GM21576 (cell line): ENCODE measurements around the gene MAN1A1.

Experiments
- ATAC-seq: cut with Tn5 transposase; IDR thresholded peaks from one replicate; pipeline ENCODE4 v1.9.1; 2021; ENCODE audit warnings: mild to moderate bottlenecking, moderate library complexity; ENCODE audit not compliant: unreplicated experiment

Gene MAN1A1

DNA sequence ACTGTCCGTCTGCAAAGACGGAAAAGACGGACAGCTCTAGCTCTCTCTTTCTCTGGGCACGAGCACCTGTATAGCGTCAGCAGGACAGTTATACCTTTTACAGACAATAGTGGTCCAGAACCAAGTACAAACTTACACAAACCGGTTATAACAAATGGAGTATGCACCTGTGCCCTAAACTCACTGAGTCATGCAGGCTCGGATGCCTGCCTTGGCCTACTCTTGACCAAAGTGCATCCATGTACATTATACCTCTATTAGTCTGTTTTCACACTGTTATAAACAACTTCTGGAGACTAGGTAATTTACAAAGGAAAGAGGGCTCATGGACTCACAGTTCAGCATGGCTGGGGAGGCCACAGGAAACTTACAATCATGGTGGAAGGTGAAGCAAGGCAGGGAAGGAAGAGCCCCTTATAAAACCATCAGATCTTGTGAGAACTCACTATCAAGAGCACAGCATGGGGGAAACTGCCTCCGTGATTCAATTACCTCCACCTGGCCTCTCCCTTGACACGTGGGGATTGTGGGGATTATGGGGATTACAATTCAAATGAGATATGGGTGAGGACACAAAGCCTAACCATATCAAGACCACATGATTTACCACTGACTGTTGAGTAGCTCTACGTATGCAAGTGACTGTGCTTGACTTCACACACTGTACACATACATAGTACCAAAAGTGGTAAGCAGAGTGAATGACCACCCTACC lies 23.1 kb downstream of the MAN1A1 start:
- ATAC-seq = no peak

DNA sequence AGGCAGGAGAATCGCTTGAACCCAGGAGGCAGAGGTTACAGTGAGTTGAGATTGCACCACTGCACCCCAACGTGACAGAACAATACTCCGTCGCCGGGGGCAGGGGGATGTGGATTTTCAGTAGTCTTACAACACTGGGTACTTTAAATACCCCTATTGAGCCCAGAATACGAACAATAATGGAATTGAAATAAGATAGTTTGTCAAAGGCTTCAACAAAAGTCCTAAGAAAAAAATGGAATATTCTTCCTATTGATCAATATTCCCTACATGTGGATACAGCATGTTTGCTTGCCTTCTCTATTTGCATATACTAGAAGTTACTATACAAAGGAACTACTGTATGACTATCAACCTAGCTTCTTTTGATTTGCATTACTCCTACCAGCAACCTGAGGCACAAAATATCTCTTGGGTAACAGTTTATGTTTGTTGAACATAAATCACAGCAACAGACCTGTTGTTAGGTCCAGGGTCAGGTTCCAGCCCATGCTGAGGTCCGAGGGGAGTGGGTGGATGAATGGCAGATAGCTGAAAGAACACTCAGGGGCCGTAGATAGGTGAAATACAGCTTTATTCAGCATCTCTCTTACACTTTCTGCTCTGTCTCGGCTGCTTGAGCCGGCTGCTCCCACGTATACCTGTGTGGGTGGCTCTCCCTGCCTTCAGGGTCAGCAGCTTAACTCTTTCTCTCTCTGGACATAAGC lies 23.8 kb downstream of the MAN1A1 start:
- ATAC-seq = no peak

DNA sequence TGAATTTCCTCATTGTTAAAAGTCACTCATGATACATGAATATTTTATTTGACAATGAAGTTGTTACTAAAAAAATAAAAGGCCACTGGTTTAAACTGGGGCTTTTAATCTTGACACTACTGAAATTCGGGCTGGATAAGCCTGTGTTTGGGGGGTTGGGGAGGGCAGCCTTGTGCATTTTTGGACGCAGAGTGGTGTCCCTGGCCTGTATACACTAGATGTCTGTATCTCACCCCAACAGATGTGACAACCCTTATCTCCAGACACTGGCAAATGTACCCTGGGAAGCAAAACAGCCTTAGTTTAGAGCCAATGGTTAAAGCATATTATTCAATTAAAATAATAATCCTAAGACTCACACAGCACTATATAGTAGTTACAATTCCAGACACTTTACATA lies 24.8 kb downstream of the MAN1A1 start:
- no peak for ATAC-seq

DNA sequence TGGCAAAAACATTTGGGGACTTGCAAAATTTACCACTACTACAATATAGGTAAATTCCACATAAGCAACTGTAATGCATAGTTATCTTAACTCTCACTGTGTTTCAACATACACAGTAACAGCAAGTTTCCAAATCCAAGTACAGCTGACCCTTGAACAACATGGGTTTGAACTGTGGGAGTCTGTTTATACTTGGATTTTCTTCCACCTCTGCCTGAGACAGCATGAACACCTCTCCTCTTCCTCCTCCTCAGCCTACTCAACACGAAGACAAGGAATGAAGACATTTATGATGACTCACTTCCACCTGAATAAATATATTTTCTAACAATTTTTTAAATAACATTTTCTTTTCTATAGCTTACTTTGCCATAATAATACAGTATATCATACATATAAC lies 25.6 kb downstream of the MAN1A1 start:
- no peak for ATAC-seq

DNA sequence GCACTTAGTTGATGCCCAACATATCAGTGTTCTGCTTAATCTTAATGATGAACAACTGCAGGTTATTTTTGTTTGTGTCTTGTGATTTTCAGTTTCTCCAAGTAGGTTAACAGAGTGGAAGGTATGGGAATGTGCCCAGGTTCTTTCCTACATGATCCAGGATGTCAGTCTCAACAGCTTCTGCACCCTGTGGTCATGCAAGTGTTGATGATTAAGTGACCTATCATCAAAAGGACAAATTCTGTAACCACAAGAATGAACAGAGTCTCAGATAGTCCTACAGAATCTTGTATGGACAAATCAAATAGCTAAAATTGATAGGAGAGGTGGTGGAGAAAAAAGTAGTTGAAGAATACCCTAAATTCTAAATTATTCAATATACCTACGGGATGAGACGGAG lies 26.1 kb downstream of the MAN1A1 start:
- no peak for ATAC-seq

DNA sequence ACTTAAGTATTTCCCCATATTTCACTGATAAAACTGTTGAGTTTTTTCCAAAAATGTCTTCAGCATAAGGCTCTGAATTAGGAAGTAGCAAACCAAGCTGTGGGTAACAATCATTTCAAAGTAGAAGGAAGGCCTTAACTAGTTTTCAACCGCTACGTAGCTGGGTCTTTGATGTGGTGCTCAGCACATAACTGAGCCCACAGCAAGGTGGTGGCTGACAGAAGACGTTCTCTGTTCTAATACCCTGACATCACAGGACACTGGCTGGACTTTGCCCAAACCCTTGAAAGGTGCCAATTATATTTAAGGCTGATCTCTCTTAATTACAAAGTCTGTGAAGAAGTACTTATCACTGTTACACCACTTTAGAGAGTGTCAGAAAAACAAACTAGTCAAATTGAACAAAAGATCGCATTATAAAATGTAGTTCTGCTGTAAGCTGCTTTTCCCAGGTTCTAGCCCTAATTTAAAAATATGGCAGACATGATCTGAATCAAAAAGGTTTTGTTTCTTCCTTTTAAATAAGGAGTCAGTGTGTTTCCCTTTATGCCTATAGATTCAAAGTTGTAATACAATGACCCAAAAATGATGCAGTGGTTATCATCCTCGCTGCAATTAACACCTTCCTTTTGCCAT lies 26.7 kb downstream of the MAN1A1 start:
- ATAC-seq = no peak

DNA sequence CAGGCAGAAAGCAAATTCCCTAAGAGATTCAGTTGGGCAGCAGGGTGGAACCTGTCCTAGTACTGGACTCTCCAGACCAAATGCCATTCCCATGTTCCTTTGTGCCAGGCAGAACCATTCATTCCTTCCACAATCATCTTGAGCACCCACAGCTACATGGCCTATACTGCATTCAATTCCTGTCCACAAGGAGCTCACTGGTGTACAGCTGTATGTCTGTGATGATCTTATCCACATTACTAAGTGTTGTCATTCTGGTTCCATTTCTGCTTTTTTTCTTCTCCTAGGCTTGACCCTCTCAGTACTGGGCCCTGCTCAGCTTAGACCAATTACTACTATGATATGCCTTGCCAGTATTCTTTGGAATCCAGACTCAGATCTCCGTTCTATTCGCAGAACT lies 27.5 kb downstream of the MAN1A1 start:
- no peak for ATAC-seq

DNA sequence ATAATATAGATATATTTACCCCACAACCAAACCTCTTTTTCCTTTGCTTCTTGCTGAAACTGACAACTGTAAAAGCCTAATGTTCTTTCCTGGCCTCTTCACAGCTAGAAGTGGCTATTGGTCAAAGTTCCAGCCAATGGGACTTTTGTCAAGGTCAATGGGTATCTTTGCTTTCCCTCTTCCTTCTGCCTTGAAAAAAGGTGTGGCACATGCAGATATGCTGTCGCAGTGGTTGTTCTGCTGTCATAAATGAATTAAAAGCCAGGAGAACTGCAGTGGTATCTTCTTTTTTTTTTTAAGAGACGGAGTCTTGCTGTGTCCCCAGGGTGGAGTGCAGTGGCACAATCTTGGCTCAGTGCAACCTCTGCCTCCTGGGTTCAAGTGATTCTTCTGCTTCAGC lies 29.9 kb downstream of the MAN1A1 start:
- no peak for ATAC-seq

DNA sequence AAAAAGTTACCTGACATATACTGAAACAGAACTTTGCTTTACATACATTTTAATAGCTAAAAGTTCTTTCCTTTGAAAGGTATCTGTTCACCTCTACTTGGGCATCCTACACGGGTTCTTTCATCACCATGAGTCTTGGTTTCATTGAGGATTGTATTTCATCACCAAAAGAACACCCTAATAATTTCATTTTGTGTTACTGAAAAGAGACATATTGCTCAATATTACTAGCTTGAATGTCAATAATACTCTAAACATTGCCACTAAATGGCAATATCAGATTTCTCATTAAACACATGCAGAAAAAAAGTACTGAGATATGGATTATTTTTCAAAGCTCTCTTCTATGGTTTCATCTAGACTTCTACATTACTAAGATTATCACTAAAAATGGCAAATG lies 30.8 kb downstream of the MAN1A1 start:
- no peak for ATAC-seq

DNA sequence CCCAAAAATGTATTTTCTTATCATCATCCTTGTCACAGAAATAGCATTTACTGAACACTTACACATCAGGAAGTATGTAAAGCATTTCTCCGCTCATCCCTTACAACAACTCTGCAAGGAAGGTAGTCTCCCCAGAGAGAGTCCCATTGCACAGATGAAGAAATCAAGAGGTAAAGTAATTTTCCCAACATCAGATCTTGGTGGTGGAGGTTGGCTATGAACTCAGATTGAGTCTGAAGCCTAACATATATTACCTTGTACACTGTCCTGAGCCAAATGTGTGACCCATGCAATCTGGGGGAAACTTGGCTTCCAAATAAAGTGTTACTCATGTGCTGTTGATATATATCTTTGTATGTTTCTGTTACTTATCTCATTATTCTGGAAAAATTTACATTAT lies 31.4 kb downstream of the MAN1A1 start:
- no peak for ATAC-seq

DNA sequence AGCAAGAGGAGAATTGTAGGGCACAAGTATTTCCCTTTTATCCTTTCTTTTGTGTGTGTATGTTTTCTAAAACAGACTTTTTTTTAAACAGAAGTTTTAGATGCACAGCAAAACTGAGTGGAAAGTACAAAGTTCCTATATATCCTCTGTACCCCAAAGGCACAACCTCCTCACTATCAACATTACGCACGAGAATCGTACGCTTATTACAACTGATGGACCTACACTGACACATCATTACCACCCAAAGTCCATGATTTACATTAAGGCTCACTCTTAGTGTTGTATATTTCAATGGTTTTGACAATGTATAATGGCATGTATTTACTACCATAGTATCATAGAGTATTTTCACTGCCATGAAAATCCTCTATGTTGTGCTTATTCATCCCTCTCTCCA lies 32.6 kb downstream of the MAN1A1 start:
- ATAC-seq = no peak

DNA sequence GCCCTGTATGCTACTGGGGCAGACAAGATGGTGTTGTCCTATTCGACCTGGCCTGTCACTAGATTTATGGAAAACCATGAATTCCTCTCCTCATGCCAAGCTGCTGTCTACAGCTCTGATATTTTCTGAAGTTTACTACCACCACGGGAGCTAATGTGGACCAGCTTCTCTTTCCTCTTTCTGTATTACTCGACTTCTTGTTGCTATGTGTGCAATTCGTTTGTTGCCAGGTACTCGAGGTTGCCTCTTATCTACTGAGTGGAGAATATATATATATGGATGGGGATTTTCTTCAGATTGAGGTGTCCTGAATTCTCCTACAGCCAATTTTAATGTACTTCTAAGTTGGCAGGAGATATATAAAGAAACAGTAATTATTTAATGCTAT lies 34.7 kb downstream of the MAN1A1 start:
- peak; percentile 45 for ATAC-seq

DNA sequence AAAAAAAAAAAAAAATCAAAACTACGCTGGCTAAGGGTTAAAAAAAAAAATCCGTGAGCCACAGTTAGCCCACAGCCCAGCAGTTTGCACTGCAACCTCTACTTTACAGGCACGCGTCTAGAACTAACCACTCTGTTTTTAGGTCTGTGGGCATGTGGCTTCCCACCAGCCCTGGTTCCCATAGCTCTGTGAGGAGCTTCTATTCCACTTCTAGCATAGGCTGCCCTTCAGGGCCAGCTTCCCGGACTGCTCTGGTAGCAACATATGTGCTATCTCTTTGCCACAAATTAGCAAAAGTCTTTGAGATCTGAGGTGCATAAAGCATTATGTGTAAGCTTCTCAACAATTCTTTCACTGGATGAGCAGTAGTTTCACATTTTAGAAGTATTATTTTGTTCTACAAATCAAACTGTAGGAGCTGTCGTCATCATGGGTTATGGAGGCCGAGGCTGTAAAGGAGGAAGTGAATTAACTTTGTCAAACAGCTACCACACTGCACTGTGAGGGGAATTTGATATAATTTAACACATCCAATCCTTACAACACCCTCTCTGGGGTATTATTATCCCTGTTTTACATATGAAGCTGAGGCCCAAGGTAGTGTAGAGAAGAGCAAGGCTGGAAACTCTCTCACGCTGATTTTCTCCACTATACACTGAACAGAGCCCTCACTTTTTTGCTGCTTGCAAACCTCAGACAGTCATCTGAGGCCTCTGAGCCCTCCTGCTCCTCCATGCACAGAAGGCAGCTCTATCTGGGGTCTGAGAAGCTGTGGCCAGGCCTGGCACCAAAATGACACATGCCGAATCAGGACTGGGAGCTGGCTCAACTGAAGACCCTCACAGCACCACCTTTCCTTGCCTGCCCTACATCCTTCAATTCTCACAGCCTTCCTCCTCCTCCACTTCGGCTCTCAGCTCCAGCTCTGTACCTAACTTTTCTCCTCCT lies 35.4 kb downstream of the MAN1A1 start:
- ATAC-seq = peak; percentile 51

DNA sequence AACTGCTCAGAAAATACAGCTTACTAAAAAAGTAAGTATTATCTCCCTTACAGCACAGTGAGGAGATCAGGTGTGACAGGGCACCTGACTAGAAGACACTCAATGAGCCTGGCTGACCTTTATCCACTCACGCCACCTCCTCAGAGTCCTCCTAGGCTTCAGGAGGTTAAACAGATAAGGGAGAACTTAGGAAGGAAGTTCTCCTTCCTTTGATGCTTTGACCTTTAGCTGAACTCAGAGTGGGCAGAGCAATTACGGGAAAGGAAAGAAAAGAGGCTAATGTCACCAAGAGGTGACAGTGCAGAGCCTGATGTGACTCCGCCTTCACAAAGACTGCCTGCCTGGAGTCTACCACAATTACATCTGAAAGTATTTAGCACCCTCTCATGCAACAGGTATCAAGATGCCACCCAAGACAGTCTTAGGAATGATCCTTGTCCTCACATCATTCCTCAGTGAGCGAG lies 36.7 kb downstream of the MAN1A1 start:
- peak; percentile 47 for ATAC-seq

DNA sequence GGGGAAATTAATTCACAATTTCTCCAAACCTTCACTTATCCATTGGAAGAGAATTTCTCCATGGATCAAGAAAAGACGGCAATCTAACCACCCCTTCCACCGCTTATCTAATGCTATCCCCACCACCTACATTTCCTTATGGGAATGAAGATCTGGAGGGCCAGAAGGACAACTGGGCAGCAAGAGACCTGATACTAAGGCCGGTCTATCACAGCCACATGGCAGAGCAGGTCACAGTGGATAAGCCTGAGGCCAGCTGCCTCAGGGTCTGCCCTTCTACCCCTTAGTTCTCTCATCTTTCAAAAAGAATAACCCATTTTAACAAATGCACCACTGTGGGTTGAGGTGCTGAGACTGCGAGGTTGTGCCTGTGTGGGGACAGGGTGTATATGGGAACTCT lies 37.1 kb downstream of the MAN1A1 start:
- no peak for ATAC-seq

DNA sequence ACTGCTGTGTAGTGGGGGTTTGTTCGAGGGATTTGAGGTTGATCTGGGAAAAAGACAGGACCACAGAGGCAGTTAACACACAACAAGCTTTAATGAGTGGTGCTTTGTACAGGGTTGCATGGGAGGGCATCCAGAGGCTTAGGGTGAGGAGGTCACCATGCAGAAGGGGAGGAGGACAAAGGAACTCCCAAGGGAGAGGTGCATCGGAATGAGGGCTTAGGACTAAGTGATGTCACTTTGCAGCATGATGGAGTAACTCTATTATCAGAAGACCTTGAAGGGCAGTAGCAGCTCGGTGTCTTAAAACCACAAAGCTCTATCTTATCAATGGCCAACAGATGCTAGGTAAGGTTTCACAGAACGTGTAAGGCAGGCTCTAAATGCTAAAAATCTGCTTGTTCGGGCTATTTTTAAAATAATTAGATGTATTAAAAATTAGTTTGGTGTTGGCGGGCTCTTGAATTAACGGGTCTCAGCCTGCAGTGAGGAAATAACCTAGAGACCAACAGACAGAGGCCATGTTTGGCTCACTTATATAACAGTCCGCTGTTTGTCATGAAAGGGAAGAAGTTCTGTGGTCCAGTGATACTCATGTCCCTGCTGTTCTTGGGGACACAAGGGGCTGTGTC lies 37.9 kb downstream of the MAN1A1 start:
- ATAC-seq = no peak

DNA sequence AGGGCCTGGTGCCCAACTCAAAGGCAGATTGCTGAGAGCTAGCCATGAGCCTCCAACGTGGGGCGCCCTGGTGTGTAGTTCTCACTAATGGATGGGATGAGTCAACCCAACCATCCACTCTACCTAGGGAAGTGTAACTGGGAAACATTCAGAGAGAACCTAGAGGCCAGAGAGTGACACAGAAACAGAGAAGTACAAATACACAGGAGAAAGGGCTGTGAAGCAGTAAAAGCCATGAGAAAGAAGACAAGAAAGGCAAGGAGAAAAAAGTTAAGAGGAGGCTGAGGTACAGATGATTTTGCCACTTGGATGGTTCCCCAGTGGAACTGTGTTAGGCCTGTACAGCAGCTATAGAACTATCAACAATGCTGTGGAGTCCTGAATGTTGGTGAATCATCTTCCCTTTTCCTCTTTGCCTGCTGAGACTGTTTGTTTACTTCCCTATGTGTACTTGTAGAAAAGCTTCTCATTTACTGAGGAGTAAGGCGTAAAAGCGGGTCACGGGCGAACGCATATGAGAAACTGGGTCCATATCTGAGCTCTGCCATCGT lies 39.0 kb downstream of the MAN1A1 start:
- ATAC-seq = no peak

DNA sequence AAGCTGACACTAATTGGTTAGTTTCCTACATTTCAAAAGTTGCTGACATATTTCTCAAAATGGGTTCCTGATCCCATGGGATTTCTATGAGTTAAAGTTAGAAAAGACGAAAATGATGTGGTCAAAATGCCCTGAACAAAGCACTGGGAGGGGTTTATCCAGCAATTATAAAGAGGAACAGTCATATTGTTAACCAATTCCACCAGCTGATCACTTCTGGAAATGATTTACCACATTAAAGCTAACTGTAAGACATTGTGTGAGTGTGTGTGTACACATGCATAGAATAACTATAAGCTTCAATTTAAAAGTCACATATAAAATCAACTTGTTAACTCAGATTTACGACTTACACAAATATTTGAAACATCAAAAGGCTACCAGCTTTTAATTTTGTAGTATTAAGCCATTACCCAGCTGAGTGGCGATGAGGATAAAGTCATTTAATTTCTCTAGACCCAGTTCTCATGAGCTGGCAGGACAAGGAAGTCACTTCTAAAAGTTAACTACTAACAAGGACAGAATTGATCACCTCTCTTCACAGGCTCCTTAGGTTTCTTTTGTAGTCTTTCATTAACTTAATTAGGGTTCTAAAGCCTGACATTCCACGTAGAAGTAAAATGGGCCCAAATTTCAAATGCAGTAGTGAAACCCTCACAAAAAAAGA lies 40.4 kb downstream of the MAN1A1 start:
- ATAC-seq = no peak

DNA sequence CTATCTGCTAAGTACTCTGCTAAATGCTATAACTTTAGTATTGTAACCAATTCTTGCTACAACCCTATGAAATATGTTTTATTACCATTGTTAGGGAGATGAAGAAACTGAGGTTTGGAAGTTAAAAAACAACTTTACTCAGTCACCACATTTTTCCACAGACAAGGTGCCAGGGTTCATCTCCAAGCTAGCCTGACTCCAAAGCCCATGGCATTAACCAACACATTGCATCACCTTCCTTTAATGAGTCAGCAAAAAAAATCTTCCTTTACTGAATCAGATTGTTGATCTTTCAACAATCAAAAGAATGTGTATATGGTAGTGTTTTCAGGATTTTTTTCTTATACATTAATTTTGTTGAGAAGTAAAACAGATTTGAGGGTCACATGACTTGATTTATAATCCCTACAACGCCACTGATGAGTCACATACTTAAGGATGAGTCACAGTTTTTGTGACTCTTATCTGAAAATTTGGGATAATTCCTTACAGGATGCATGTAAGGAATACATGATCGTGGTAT lies 41.5 kb downstream of the MAN1A1 start:
- ATAC-seq = no peak

DNA sequence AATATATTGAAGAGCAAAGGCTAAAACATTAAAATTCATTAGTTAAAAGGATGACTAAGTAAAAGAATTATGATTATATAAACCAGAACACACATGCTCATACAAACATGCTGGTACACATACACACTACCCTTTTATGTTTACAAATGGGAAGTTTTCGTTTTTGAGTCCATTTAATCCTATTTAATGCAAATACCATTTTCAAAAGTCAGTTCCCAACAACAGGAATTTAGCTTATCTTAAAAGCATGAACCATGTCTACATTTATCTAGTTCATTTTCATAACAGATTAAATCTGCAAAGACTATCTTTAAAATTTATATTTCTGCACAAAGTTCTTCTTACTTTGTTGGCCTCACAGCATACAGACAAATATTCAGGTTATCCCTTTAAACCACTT lies 42.5 kb downstream of the MAN1A1 start:
- no peak for ATAC-seq
